Endodermal cell (in vitro differentiated cells): ENCODE measurements around the gene NSUN6. TPM values are rescaled to one million over a fixed set of nuclear protein-coding genes. Genes with fewer than 3 reads are reported as not detected.

Source experiments
- DNase-seq: peaks from one replicate; pipeline ENCODE4 v3.0.0-alpha.2; 2017
- H3K27ac ChIP-seq: 2 replicates; pipeline ENCODE4 v1.5.1; 2013; ENCODE audit warnings: mild to moderate bottlenecking, low read depth, low read length, moderate library complexity
- H3K27me3 ChIP-seq: 2 replicates; pipeline ENCODE4 v1.6.1; 2013; ENCODE audit warnings: mild to moderate bottlenecking, low read length, moderate library complexity; ENCODE audit not compliant: insufficient read depth, control insufficient read depth, poor library complexity, severe bottlenecking
- H3K36me3 ChIP-seq: 2 replicates; pipeline ENCODE4 v1.7.0; 2013; ENCODE audit warnings: mild to moderate bottlenecking, low read length, moderate library complexity; ENCODE audit not compliant: control insufficient read depth, insufficient read depth
- H3K4me1 ChIP-seq: one replicate; pipeline ENCODE4 v1.7.0; 2013; ENCODE audit warnings: low read length; ENCODE audit not compliant: control insufficient read depth, insufficient read depth
- H3K4me3 ChIP-seq: 2 replicates; pipeline ENCODE4 v1.5.1; 2013; ENCODE audit warnings: mild to moderate bottlenecking, low read length, moderate library complexity
- H3K9ac ChIP-seq: 2 replicates; pipeline ENCODE4 v1.6.1; 2013; ENCODE audit warnings: mild to moderate bottlenecking, low read length, moderate library complexity; ENCODE audit not compliant: poor library complexity, severe bottlenecking; ENCODE audit errors: extremely low read depth
- H3K9me3 ChIP-seq: 2 replicates; pipeline ENCODE4 v1.6.1; 2013; ENCODE audit warnings: mild to moderate bottlenecking, low read length, moderate library complexity; ENCODE audit not compliant: control insufficient read depth
- H3K27ac Mint-ChIP-seq: 2 replicates; pipeline ENCODE4 v1.8.0; 2020; ENCODE audit warnings: mixed read lengths
- H3K27me3 Mint-ChIP-seq: 2 replicates; pipeline ENCODE4 v1.8.0; 2021; ENCODE audit warnings: mild to moderate bottlenecking, mixed read lengths; ENCODE audit not compliant: insufficient read depth
- H3K36me3 Mint-ChIP-seq: 2 replicates; pipeline ENCODE4 v1.8.0; 2020; ENCODE audit warnings: low read depth, mixed read lengths
- H3K4me1 Mint-ChIP-seq: 2 replicates; pipeline ENCODE4 v1.8.0; 2020; ENCODE audit warnings: mixed read lengths
- H3K4me3 Mint-ChIP-seq: 2 replicates; pipeline ENCODE4 v1.8.0; 2020; ENCODE audit warnings: mild to moderate bottlenecking, moderate library complexity, mixed read lengths
- H3K9me3 Mint-ChIP-seq: 2 replicates; pipeline ENCODE4 v1.8.0; 2020; ENCODE audit warnings: mild to moderate bottlenecking, mixed read lengths
- CTCF ChIP-seq: fragments of 200-600 bp; sonication (generic); conservative IDR thresholded peaks from 2 replicates; pipeline ENCODE4 v1.5.0; 2021; ENCODE audit warnings: antibody characterized with exemption, mild to moderate bottlenecking
- WGBS, 2 experiments: methylation state at CpG; one replicate each; pipeline versions ENCODE4 v1.1.5 to v1.1.7; 2013; ENCODE audit warnings: missing lambda C conversion rate in 2 of 2, mixed read lengths in 1 of 2; ENCODE audit not compliant: insufficient coverage in 1 of 2, insufficient read length in 1 of 2; 5-methylcytosine and 5-hydroxymethylcytosine counted together
- long read RNA-seq, 4 experiments: library from polyadenylated mRNA in 2 of 4; library from RNA in 1 of 4; library from capped mRNA in 1 of 4; stranded (forward) in 3 of 4; unstranded in 1 of 4; transcript quantifications; one replicate each; pipeline ENCODE4 v2.0.0, GENCODE V29; 2020 to 2021; ENCODE audit warnings: inconsistent platforms in 1 of 4
- polyA plus RNA-seq, 2 experiments: library from polyadenylated mRNA; stranded (reverse); fragments of 50-300 nt; gene quantifications; one replicate each; pipeline ENCODE4 v1.2.3, GENCODE V29; 2013
- total RNA-seq, 2 donors: library from RNA; stranded (reverse); fragmentation: NEBNext Ultra II Directional in 1 of 2; extraction: Animal tissue kit (Norgen Biotek cat#: 25700) in 1 of 2; gene quantifications; 2 replicates in 1 of 2; 3 replicates in 1 of 2; pipeline ENCODE4 v1.2.1, GENCODE V29; 2021

The NSUN6 gene
- 10 to 100 TPM; 10.6 to 15.4 TPM for total RNA-seq
- 18.4 TPM for polyA plus RNA-seq (2013, experiment 1 of 2)
- polyA plus RNA-seq (2013, experiment 2 of 2), result 15.6 TPM
- long read RNA-seq, experiment 1, partial matches to known transcripts, result 0 of 2 reads
- long read RNA-seq, experiment 1, other reads (novel, unspliced or antisense), result 0 of 2 reads
- long read RNA-seq, experiment 2, transcript NSUN6-201 (11 exons, 2,201 nt), result major isoform, 11 of 19 reads
- long read RNA-seq, experiment 2, partial matches to known transcripts, result 1 of 19 reads
- long read RNA-seq, experiment 2, other reads (novel, unspliced or antisense), result 7 of 19 reads
- long read RNA-seq, experiment 3, transcript NSUN6-201 (11 exons, 2,201 nt), result major isoform, 13 of 34 reads
- long read RNA-seq, experiment 3, partial matches to known transcripts, result 2 of 34 reads
- long read RNA-seq, experiment 3, other reads (novel, unspliced or antisense), result 19 of 34 reads
- long read RNA-seq, experiment 4, partial matches to known transcripts, result 0 of 9 reads
- long read RNA-seq, experiment 4, other reads (novel, unspliced or antisense), result 7 of 9 reads

GRCh38 chr10:18651324-18652007, at the start of gene NSUN6:
NSUN6 (minus strand) TSS chr10:18651587; CDS start chr10:18651203, 384 bp downstream.
- WGBS, 2 experiments, result 0 to 2% methylated on average over 29 to 39 of the region's 39 CpGs

GRCh38 chr10:18699849-18700840, 48.8 kb upstream of the NSUN6 start:
- WGBS, 2 experiments, result 89 to 97% methylated on average over 5 to 6 of the region's 6 CpGs
- H3K9me3 Mint-ChIP-seq, result peaks cover 4% of the 10 kb centered on the region
- no peak for TF ChIP-seq CTCF

More at GRCh38 chr10:18651324-18652007, at the start of gene NSUN6:
- peak within 1 kb of the TSS; percentile 91 for H3K4me3 Mint-ChIP-seq
- no peaks in the 10 kb centered on the region for H3K9me3 ChIP-seq
- no peaks in the 10 kb centered on the region for H3K27me3 ChIP-seq
- H3K36me3 Mint-ChIP-seq, result peaks cover 9% of the 10 kb centered on the region
- no peak within 1 kb of the TSS for H3K27ac ChIP-seq
- H3K27ac Mint-ChIP-seq, result peak within 1 kb of the TSS; percentile 95
- peak; percentile 31 for TF ChIP-seq CTCF
- peaks cover 19% of the 10 kb centered on the region for H3K4me1 Mint-ChIP-seq
- peak within 1 kb of the TSS; percentile 72 for H3K9ac ChIP-seq
- no peaks in the 10 kb centered on the region for H3K27me3 Mint-ChIP-seq
- peak within 1 kb of the TSS; percentile 99 for H3K4me3 ChIP-seq
- no peaks in the 10 kb centered on the region for H3K4me1 ChIP-seq
- no peaks in the 10 kb centered on the region for H3K9me3 Mint-ChIP-seq
- DNase-seq, result peak; percentile 95
- peaks cover 14% of the 10 kb centered on the region for H3K36me3 ChIP-seq

GRCh38 chr10:18690541-18690940, 39.2 kb upstream of the NSUN6 start:
- Mint-ChIP-seq H3K36me3 (no peaks in the 10 kb centered on the region), H3K4me1 (no peaks in the 10 kb centered on the region), H3K4me3 (no peak overlapping the region), H3K27me3 (no peaks in the 10 kb centered on the region), H3K9me3 (no peaks in the 10 kb centered on the region), H3K27ac (no peak overlapping the region)
- no peaks in the 10 kb centered on the region for H3K4me1 ChIP-seq
- no peak overlapping the region for H3K9ac ChIP-seq
- no peak overlapping the region for H3K27ac ChIP-seq
- no peaks in the 10 kb centered on the region for H3K36me3 ChIP-seq
- no peaks in the 10 kb centered on the region for H3K27me3 ChIP-seq
- no peak for TF ChIP-seq CTCF
- WGBS, 2 experiments, result 92 to 96% methylated on average over 6 of the region's 6 CpGs
- no peaks in the 10 kb centered on the region for H3K9me3 ChIP-seq
- no peak for DNase-seq
- no peak overlapping the region for H3K4me3 ChIP-seq

More at GRCh38 chr10:18699849-18700840, 48.8 kb upstream of the NSUN6 start:
- Histone ChIP-seq H3K9me3 (no peaks in the 10 kb centered on the region), H3K4me3 (no peak overlapping the region), H3K27ac (no peak overlapping the region), H3K27me3 (no peaks in the 10 kb centered on the region), H3K9ac (no peak overlapping the region), H3K36me3 (no peaks in the 10 kb centered on the region), H3K4me1 (no peaks in the 10 kb centered on the region)
- Mint-ChIP-seq H3K27ac (no peak overlapping the region), H3K4me3 (no peak overlapping the region), H3K36me3 (no peaks in the 10 kb centered on the region), H3K4me1 (no peaks in the 10 kb centered on the region), H3K27me3 (no peaks in the 10 kb centered on the region)
- no peak for DNase-seq
